Mucosa of rectum (tissue), 2 donors: ENCODE data around the gene TMSB10.

ENCODE experiments used
- H3K27ac ChIP-seq, 2 donors: one replicate each; pipeline ENCODE4 v1.7.0; 2013; ENCODE audit warnings: inconsistent platforms in 2 of 2, low read depth in 2 of 2, low read length in 2 of 2
- H3K27me3 ChIP-seq, 2 donors: one replicate each; pipeline ENCODE4 v1.7.0; 2013; ENCODE audit warnings: low read length in 2 of 2; ENCODE audit not compliant: control insufficient read depth in 2 of 2, insufficient read depth in 2 of 2
- H3K36me3 ChIP-seq, 2 donors: one replicate each; pipeline ENCODE4 v1.7.0; 2013; ENCODE audit warnings: low read length in 2 of 2; ENCODE audit not compliant: control insufficient read depth in 2 of 2, insufficient read depth in 2 of 2
- H3K4me1 ChIP-seq, 2 donors: one replicate each; pipeline ENCODE4 v1.7.0; 2013; ENCODE audit warnings: low read length in 2 of 2, mild to moderate bottlenecking in 1 of 2; ENCODE audit not compliant: control insufficient read depth in 2 of 2, insufficient read depth in 2 of 2
- H3K4me3 ChIP-seq, 2 donors: one replicate each; pipeline ENCODE4 v1.7.0; 2013; ENCODE audit warnings: low read length in 2 of 2
- H3K9ac ChIP-seq, 2 donors: one replicate each; pipeline ENCODE4 v1.7.0; 2013; ENCODE audit warnings: low read length in 2 of 2, low read depth in 1 of 2, mild to moderate bottlenecking in 1 of 2
- H3K9me3 ChIP-seq, 2 donors: one replicate each; pipeline ENCODE4 v1.7.0; 2013; ENCODE audit warnings: low read length in 2 of 2; ENCODE audit not compliant: control insufficient read depth in 2 of 2
- donor health status: healthy.
- donor health status: Normal muscosa, but diverticular disease.

The TMSB10 gene

DNA sequence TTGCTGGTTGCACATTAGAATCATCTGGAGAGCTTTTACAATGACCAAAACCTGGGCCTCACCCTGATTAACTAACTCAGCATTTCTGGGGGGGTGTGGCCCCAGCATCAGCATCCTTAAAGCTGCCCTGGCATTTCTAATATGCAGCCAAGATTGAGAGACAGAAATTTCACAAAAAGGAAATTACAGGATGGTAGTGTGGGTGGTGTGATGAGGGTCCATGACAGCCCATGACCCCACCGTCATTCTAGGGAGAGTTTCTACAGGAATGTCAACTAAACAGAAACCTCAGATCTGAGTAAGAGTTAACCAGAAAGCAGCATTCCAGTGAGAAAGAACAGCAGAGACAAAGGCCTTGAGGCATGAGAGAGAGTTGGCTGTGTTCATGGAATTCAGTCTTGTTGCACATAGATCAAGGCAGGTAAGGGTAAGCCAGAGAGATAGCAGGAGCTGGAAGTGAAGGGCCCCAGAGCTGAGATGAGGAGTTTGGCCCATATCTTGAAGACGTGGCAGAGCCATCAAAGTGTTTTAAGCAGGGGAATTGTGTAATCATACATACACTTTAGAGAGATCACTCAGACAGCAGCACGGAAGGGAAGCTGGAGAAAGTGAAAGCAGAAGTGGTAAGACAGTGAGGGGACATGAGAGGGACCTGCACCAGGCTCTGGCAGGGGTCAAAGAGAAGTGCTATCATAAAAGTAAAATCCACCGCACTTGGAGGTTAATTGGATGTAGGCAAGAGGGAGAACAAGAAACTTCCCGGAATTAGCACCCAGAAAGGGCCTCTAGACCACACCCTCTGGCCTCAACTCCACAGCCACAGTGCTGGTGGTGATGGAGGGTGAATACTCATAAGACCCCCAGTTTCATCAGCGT is 16.8 kb upstream of the TMSB10 start:
- Histone ChIP-seq H3K27ac (peak overlapping the region; percentile 62 to 74), H3K27me3 (no peaks in the 10 kb centered on the region), H3K36me3 (no peaks in the 10 kb centered on the region), H3K4me3 (peak overlapping the region; percentile 55 to 62), H3K9me3 (no peaks in the 10 kb centered on the region), H3K4me1 (peaks cover 10 to 14% of the 10 kb centered on the region in 2 donors), H3K9ac (peak overlapping the region; percentile 63 to 66)

DNA sequence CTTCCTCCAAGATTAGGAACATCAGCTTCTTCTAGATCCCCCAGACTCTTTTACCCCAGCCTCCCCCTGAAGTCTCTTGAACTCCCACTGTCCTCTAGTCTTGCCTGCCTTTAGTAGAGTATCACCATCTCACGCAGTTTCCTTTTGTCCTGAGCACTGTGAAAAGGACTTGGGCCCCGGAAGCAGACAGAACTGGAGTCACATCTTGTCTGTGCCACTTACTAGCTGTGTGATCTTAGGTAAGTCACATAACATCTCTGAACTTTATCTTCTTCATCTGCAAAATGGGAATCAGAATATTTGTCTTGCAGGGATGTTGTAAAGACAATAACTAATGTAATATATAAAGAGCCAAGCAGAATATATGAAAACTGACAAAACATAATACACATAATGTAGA is 16.1 kb upstream of the TMSB10 start:
- H3K27ac ChIP-seq: peak overlapping the region; percentile 62 to 74
- peak overlapping the region; percentile 55 to 62 for H3K4me3 ChIP-seq
- H3K4me1 ChIP-seq: peaks cover 10 to 15% of the 10 kb centered on the region in 2 donors
- peak overlapping the region; percentile 63 to 66 for H3K9ac ChIP-seq
- no peaks in the 10 kb centered on the region for H3K36me3 ChIP-seq
- H3K9me3 ChIP-seq: no peaks in the 10 kb centered on the region
- no peaks in the 10 kb centered on the region for H3K27me3 ChIP-seq

DNA sequence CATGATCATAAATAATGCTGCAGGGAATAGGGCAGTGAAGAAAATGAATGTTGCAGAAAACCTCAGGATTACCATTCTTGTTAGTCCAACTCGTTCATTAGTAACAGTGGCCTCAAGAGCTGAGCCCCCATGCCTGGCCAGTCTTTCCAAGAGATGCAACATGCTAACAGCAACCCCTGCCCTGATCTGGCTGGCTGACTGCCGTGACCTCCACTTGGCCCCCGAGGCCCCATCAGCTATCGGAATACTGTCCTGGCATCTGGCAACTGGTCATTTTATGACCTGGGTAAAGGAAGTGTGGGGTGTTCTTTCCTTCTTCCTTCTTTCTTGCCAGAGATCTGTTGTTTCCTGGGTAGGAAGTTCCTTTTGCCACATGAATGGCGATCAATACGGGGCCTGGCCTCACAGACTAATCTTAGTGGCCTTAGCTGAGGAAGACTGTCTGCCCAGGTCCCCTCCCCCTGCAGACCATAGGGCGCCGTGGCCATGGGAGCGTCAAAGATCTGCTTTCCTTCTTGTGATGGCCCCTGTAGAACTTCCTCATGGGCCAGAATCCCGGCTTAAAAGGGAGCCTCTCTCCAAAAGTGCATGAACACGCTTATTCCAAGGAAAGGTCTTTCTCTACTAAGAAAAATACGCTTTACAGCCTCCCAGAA is 14.0 kb upstream of the TMSB10 start:
- H3K9me3 ChIP-seq: no peaks in the 10 kb centered on the region
- peaks cover 13 to 20% of the 10 kb centered on the region in 2 donors for H3K4me1 ChIP-seq
- no peak overlapping the region for H3K27ac ChIP-seq
- no peak overlapping the region for H3K4me3 ChIP-seq
- H3K9ac ChIP-seq: no peak overlapping the region
- no peaks in the 10 kb centered on the region for H3K36me3 ChIP-seq
- H3K27me3 ChIP-seq: no peaks in the 10 kb centered on the region

DNA sequence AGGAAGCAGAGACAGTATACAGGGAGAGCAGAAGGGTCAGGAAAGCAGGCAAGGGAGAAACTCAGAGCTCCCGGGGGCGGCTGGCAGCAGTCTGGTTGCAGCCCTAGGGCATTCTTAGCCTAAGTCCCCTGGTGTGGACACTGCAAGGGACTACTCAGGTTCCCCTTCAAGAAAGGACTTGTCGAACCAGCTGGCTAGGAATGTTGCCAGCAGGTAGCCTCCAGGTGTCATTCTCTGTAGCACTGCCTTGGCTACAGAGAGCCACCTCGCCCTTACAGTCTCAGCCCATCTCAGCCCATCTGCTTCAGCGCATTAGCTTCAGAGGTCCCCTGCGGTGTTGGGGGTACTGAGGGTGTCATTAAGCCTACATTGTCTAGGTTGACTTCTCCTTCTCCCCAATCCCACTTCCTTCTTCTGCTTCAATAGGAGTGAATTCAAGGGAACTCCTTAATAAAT is 11.3 kb upstream of the TMSB10 start:
- H3K9ac ChIP-seq: no peak overlapping the region
- H3K36me3 ChIP-seq: no peaks in the 10 kb centered on the region
- H3K4me1 ChIP-seq: peaks cover 5 to 18% of the 10 kb centered on the region in 2 donors
- H3K9me3 ChIP-seq: no peaks in the 10 kb centered on the region
- H3K27me3 ChIP-seq: no peaks in the 10 kb centered on the region
- H3K4me3 ChIP-seq: no peak overlapping the region
- H3K27ac ChIP-seq: peak overlapping the region in 1 of 2 donors; percentile 28

DNA sequence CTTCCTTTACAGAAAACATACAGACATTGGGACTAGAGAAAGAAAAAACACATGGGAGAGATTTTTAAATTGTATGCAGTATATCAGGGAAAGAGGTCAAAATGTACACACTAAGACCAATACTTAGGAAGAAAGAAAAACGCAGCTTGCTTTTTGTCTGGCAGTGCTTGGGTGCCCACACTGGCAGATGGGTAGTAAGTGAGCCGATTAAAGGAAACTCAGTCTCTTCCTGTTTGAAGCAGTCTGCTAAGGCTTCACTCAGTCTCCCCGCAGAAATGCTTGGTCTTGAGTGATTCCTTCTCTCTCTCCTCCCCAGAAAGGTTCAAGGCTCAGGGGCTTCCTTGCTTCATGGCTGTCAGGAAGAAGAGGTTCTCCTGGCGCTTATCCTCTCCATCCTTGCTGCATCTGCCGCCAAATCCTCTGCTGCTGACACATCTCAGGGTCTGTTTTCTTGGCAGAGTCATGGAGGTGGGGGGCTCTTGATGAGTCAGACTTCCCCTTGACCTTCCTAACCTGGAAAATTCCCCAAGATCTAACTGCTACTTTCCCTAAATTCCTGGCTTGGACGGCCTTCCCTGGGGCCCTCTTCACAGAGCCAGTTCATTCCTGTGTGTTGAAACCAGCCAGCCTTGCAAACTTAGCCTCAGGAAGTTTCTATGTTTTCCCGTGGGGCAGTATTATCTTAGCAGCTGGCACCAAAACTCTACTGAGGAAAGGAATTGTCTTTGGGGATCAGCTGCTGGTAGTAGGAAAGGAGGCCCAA is 10.5 kb upstream of the TMSB10 start:
- Histone ChIP-seq H3K27me3 (no peaks in the 10 kb centered on the region), H3K27ac (peak overlapping the region in 1 of 2 donors; percentile 58), H3K9ac (no peak overlapping the region), H3K4me1 (peaks cover 3 to 18% of the 10 kb centered on the region in 2 donors), H3K9me3 (no peaks in the 10 kb centered on the region), H3K36me3 (no peaks in the 10 kb centered on the region), H3K4me3 (peak overlapping the region in 1 of 2 donors; percentile 20)

DNA sequence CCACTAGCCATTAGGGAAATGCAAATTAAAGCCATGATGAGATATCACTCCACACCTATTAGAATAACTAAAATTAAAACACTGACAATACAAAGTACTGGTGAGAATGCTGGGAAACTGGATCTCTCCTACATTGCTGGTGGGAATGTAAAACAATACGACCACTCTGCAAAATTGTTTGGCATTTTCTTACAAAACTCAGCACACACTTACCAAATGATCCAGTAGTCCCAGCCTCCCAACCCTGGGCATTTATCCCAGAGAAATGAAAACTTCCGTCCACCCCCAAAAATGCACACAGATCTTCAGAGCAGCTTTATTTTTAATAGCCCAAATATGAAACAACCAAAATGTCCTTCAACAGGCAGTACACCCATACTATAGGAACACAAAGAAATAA is 8.9 kb upstream of the TMSB10 start:
- Histone ChIP-seq H3K4me1 (peaks cover 3 to 18% of the 10 kb centered on the region in 2 donors), H3K36me3 (no peaks in the 10 kb centered on the region), H3K9me3 (no peaks in the 10 kb centered on the region), H3K27ac (no peak overlapping the region), H3K4me3 (no peak overlapping the region), H3K27me3 (no peaks in the 10 kb centered on the region), H3K9ac (no peak overlapping the region)

DNA sequence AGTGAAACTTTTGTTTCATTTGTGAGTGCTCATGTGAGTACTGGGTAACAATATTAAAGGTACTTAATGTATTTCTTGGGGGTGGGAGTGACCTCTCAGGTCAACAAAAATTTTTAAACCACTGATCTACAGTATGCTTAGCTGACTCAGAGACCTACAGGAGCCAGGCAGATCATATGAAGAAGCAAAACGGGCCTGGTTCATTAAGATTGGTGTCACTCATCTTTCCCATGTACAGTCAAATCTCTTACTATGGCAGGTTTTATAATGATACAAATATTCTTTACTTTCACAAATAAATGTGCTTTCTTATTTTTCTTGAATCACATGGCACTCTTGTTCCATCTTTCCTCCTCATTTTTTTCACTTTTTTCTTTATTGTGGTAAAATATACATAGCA is 7.7 kb upstream of the TMSB10 start:
- Histone ChIP-seq H3K27ac (peak overlapping the region in 1 of 2 donors; percentile 53), H3K4me3 (no peak overlapping the region), H3K9ac (no peak overlapping the region), H3K36me3 (no peaks in the 10 kb centered on the region), H3K9me3 (no peaks in the 10 kb centered on the region), H3K27me3 (no peaks in the 10 kb centered on the region), H3K4me1 (peaks cover 3 to 18% of the 10 kb centered on the region in 2 donors)

DNA sequence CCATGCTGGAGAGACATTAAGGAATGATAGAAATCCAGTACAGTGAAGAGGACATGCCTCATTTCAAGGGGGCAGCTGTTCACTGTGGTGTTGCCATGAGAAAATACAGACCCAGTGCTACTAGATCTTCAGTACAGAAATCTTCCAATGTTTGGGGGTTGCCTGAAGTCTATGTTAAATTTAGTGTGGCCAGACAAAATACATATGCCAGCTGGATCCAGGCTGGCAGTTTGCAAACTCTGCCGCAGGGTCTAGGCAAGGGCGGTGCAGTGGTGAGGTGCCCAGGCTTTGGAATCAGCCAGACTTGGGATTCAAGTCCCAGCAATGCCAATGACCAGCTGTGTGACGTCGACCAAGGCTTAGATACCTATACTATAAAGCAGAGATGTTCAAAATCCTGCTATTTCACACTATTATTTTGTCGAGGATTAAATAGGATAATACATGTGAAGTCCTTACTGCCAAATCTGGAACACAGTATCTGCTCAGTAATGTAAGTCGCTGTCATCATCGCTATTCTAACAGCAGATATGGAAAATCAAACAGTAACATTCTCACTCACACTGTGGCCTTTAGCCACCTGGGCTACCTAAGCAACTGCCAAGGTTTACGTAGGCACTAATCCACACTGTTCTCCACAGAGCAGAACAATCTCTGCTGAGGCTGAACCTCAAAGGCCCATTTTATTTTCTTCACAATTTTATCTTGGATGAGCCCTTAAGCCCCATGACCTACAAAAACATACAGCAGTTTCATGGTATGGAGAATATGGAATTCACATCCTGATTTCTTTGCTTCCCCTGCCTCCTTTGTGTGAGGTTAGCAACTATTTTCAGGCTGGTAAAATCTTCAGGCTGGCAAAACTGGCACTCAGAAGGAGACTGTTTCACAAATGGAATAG is 5.9 kb upstream of the TMSB10 start:
- Histone ChIP-seq H3K9ac (no peak overlapping the region), H3K9me3 (no peaks in the 10 kb centered on the region), H3K27me3 (no peaks in the 10 kb centered on the region), H3K4me1 (peaks cover 7 to 13% of the 10 kb centered on the region in 2 donors), H3K27ac (no peak overlapping the region), H3K4me3 (no peak overlapping the region), H3K36me3 (no peaks in the 10 kb centered on the region)

DNA sequence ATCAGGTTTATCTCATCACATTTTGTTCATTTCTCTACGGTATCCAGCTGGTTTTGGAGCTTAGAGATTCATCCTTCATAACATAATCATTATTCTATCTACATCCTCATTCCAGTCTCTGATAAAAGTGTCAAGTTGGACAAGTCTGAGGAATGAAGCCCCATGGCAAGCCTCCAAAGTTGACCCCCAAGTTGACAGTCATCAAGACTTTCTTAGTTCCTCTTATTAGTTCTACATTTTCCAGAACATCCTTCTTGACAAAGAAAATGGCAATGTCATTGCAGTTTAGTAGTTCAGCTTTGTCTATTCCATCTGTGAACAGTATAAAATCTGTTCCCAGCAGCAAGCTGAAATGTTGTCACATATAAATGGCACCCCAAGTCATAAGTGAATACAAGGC is 4.5 kb upstream of the TMSB10 start:
- H3K4me3 ChIP-seq: no peak overlapping the region
- H3K27me3 ChIP-seq: no peaks in the 10 kb centered on the region
- H3K27ac ChIP-seq: no peak overlapping the region
- H3K9me3 ChIP-seq: no peaks in the 10 kb centered on the region
- H3K4me1 ChIP-seq: peaks cover 4 to 11% of the 10 kb centered on the region in 2 donors
- H3K36me3 ChIP-seq: no peaks in the 10 kb centered on the region
- H3K9ac ChIP-seq: no peak overlapping the region
